ENCODE measurements around the gene TOR1B.

The TOR1B gene

GRCh38 chr9:129815278-129815677 lies 12.3 kb downstream of the TOR1B start:
- no peak for FAIRE-seq

GRCh38 chr9:129816501-129817435 lies 13.8 kb downstream of the TOR1B start:
- FAIRE-seq = no peak

- no peak for FAIRE-seq
Observed at GRCh38 chr9:129822898-129823541, 20.0 kb downstream of the TOR1B start.

- FAIRE-seq = no peak
Observed at GRCh38 chr9:129823542-129823934, 20.6 kb downstream of the TOR1B start.

- no peak for FAIRE-seq
Observed at GRCh38 chr9:129823935-129824601, 21.1 kb downstream of the TOR1B start, which contains the start of gene TOR1A. Gene TOR1A (minus strand): TSS chr9:129824136. CDS start chr9:129824085, 51 bp downstream.

- no peak for FAIRE-seq
Observed at GRCh38 chr9:129826344-129826743, 23.4 kb downstream of the TOR1B start.

GRCh38 chr9:129826759-129827158 lies 23.8 kb downstream of the TOR1B start:
- FAIRE-seq = no peak

- no peak for FAIRE-seq
Observed at GRCh38 chr9:129828051-129828450, 25.1 kb downstream of the TOR1B start.

GRCh38 chr9:129828969-129829368 lies 26.0 kb downstream of the TOR1B start:
- no peak for FAIRE-seq

GRCh38 chr9:129832982-129833381 lies 30.0 kb downstream of the TOR1B start:
- no peak for FAIRE-seq

GRCh38 chr9:129834489-129835127 lies 31.6 kb downstream of the TOR1B start:
- FAIRE-seq = no peak

GRCh38 chr9:129835128-129835859 lies 32.3 kb downstream of the TOR1B start, which contains the start of the genes C9orf78 and USP20:
Gene C9orf78 (minus strand): TSS chr9:129835275. CDS start chr9:129835221, 54 bp downstream.
Gene USP20 (plus strand): TSS chr9:129835458. CDS start chr9:129852556, 17,098 bp downstream.
- no peak for FAIRE-seq

GRCh38 chr9:129835860-129836223 lies 32.9 kb downstream of the TOR1B start:
- FAIRE-seq = no peak

GRCh38 chr9:129836311-129837007 lies 33.5 kb downstream of the TOR1B start:
- FAIRE-seq = no peak

GRCh38 chr9:129838707-129839259 lies 35.8 kb downstream of the TOR1B start:
- no peak for FAIRE-seq

GRCh38 chr9:129839324-129840023 lies 36.5 kb downstream of the TOR1B start:
- no peak for FAIRE-seq

GRCh38 chr9:129840034-129840433 lies 37.0 kb downstream of the TOR1B start:
- FAIRE-seq = no peak

- FAIRE-seq = no peak
Observed at GRCh38 chr9:129841071-129841470, 38.1 kb downstream of the TOR1B start.

GRCh38 chr9:129845373-129845772 lies 42.4 kb downstream of the TOR1B start:
- no peak for FAIRE-seq

- FAIRE-seq = no peak
Observed at GRCh38 chr9:129848712-129849441, 45.9 kb downstream of the TOR1B start.

Data from colon (tissue), 2 donors.